Thoracic aorta endothelial cell (primary cell): ENCODE data around the gene EEF1B2. TPM values are rescaled to one million over a fixed set of nuclear protein-coding genes. Genes with fewer than 3 reads are reported as not detected.

Source experiments
- small RNA-seq: library from RNA; depleted of rRNA; stranded (forward); fragments of <200 nt; gene quantifications from one replicate; pipeline ENCODE3, GENCODE V24; 2012
- total RNA-seq: library from RNA; depleted of rRNA; stranded (reverse); fragments of >200 nt; gene quantifications from 2 replicates; pipeline ENCODE4 v1.2.3, GENCODE V29; 2012

Gene EEF1B2
- 573 and 681 TPM in 2 replicates for total RNA-seq

GRCh38 chr2:206159346-206160124 is at the start of gene EEF1B2, which contains the start of gene NDUFS1:
Gene EEF1B2 (plus strand): TSS chr2:206159895. CDS start chr2:206159980, 85 bp downstream.
Gene NDUFS1 (minus strand): TSS chr2:206159444. CDS start chr2:206153678, 5,766 bp downstream.

Small RNA genes within 50 kb of the gene (small RNA-seq; reads per million reads assigned to genes)
- gene RF00134 = not detected
- not detected for gene RF02271
- gene SNORA41 = not detected
- not detected for gene SNORD51

Other genes starting within 250 kb of the EEF1B2 start
- 17.2 and 17.7 TPM in 2 replicates for gene INO80D, start 73.7 kb upstream of the EEF1B2 start, total RNA-seq
- gene NDUFS1, start 451 bp upstream of the EEF1B2 start, total RNA-seq = 165 and 198 TPM in 2 replicates
- gene ZDBF2, start 114.8 kb downstream of the EEF1B2 start, total RNA-seq = 19.2 and 21.4 TPM in 2 replicates